Activated CD8-positive, alpha-beta memory T cell treated with anti-CD3 and anti-CD28 coated beads, Interleukin-2, amount 50 U/mL, for 1 hour (primary cell): ENCODE data around the gene ERCC2.
"Not testable (repeated sequence)": the region's sequence is repeated elsewhere in the genome, so short reads cannot be mapped to it uniquely, and the experiment has no call there.

Source experiments
- DNase-seq: peaks from one replicate; pipeline ENCODE4 v3.0.0-alpha.2; 2020; ENCODE audit errors: extremely low read depth

The ERCC2 gene

GRCh38 chr19:45370410-45371204, at the start of gene ERCC2:
Gene ERCC2, minus strand, starts transcription at chr19:45370573. Its CDS starts 33 bp downstream, at chr19:45370540.
- DNase-seq: peak; percentile 98

- DNase-seq: no peak
Measured at GRCh38 chr19:45419895-45420294, 49.5 kb upstream of the ERCC2 start.

- no peak for DNase-seq
Measured at GRCh38 chr19:45419396-45419795, 49.0 kb upstream of the ERCC2 start.

- no peak for DNase-seq
Measured at GRCh38 chr19:45418802-45419201, 48.4 kb upstream of the ERCC2 start.

GRCh38 chr19:45417151-45417550, 46.8 kb upstream of the ERCC2 start:
- DNase-seq: no peak

- no peak for DNase-seq
Measured at GRCh38 chr19:45414468-45414867, 44.1 kb upstream of the ERCC2 start.

GRCh38 chr19:45413497-45413896, 43.1 kb upstream of the ERCC2 start:
- no peak for DNase-seq

GRCh38 chr19:45410330-45410729, 40.0 kb upstream of the ERCC2 start:
- DNase-seq: not testable (repeated sequence)

GRCh38 chr19:45409557-45409920, 39.2 kb upstream of the ERCC2 start:
- DNase-seq: no peak

- no peak for DNase-seq
Measured at GRCh38 chr19:45408830-45409556, 38.6 kb upstream of the ERCC2 start.

- DNase-seq: no peak
Measured at GRCh38 chr19:45408121-45408520, 37.7 kb upstream of the ERCC2 start.

- not testable (repeated sequence) for DNase-seq
Measured at GRCh38 chr19:45407585-45407984, 37.2 kb upstream of the ERCC2 start.

- no peak for DNase-seq
Measured at GRCh38 chr19:45407091-45407375, 36.7 kb upstream of the ERCC2 start.

- peak; percentile 51 for DNase-seq
Measured at GRCh38 chr19:45406226-45407090, 36.1 kb upstream of the ERCC2 start, which contains the start of gene POLR1G. Gene POLR1G, plus strand, starts transcription at chr19:45406644. Its CDS starts 53 bp downstream, at chr19:45406697.

- peak; percentile 52 for DNase-seq
Measured at GRCh38 chr19:45405435-45406225, 35.3 kb upstream of the ERCC2 start.

GRCh38 chr19:45404557-45405434, 34.4 kb upstream of the ERCC2 start, which contains the start of gene PPP1R13L:
Gene PPP1R13L, minus strand, starts transcription at chr19:45405069. Its CDS starts 6,751 bp downstream, at chr19:45398318.
- no peak for DNase-seq

GRCh38 chr19:45403781-45404556, 33.6 kb upstream of the ERCC2 start:
- DNase-seq: no peak

GRCh38 chr19:45403272-45403671, 32.9 kb upstream of the ERCC2 start:
- no peak for DNase-seq

- DNase-seq: no peak
Measured at GRCh38 chr19:45402298-45403061, 32.1 kb upstream of the ERCC2 start.
